Type B pancreatic cell (in vitro differentiated cells): ENCODE measurements around the gene JSRP1. TPM values are rescaled to one million over a fixed set of nuclear protein-coding genes. Genes with fewer than 3 reads are reported as not detected.
"Not testable (repeated sequence)": the region's sequence is repeated elsewhere in the genome, so short reads cannot be mapped to it uniquely, and the experiment has no call there.

Experiments
- DNase-seq: peaks from one replicate; pipeline ENCODE4 v3.0.0; 2021; ENCODE audit warnings: mixed read lengths; ENCODE audit not compliant: unreplicated experiment; ENCODE audit errors: extremely low spot score
- H3K27ac Mint-ChIP-seq: 2 replicates; pipeline ENCODE4 v1.8.0; 2021; ENCODE audit warnings: mild to moderate bottlenecking, mixed read lengths
- H3K27me3 Mint-ChIP-seq: 2 replicates; pipeline ENCODE4 v1.8.0; 2021; ENCODE audit warnings: mixed read lengths
- H3K36me3 Mint-ChIP-seq: 2 replicates; pipeline ENCODE4 v1.8.0; 2021; ENCODE audit warnings: mixed read lengths
- H3K4me1 Mint-ChIP-seq: one replicate; pipeline ENCODE4 v1.8.0; 2021; ENCODE audit warnings: mixed read lengths; ENCODE audit not compliant: unreplicated experiment
- H3K4me3 Mint-ChIP-seq: 2 replicates; pipeline ENCODE4 v1.8.0; 2021; ENCODE audit warnings: mild to moderate bottlenecking, mixed read lengths
- H3K9me3 Mint-ChIP-seq: 2 replicates; pipeline ENCODE4 v1.8.0; 2021; ENCODE audit warnings: mixed read lengths
- CTCF ChIP-seq: fragments of 200-600 bp; sonication (generic); conservative IDR thresholded peaks from 2 replicates; pipeline ENCODE4 v1.5.0; 2021; ENCODE audit warnings: antibody characterized with exemption, mild to moderate bottlenecking
- total RNA-seq: library from RNA; stranded (reverse); gene quantifications from 2 replicates; pipeline ENCODE4 v1.2.1, GENCODE V29; 2021; ENCODE audit warnings: low replicate concordance

The JSRP1 gene
- total RNA-seq, 1 donor from 2014 or later = 0.72 TPM

- H3K9me3 Mint-ChIP-seq = no peaks in the 10 kb centered on the region
- no peaks in the 10 kb centered on the region for H3K36me3 Mint-ChIP-seq
- no peak for TF ChIP-seq CTCF
- DNase-seq = no peak
- peaks cover 44% of the 10 kb centered on the region for H3K27me3 Mint-ChIP-seq
- peak overlapping the region; percentile 28 for H3K27ac Mint-ChIP-seq
- peaks cover 5% of the 10 kb centered on the region for H3K4me1 Mint-ChIP-seq
- H3K4me3 Mint-ChIP-seq = peak overlapping the region; percentile 44
These were observed 26.6 kb upstream of the JSRP1 start for GRCh38 chr19:2282862-2283237.

- Mint-ChIP-seq H3K4me3 (peak within 1 kb of the TSS; percentile 44), H3K36me3 (no peaks in the 10 kb centered on the region), H3K9me3 (no peaks in the 10 kb centered on the region), H3K27ac (peak within 1 kb of the TSS; percentile 28), H3K4me1 (peaks cover 5% of the 10 kb centered on the region), H3K27me3 (peaks cover 38% of the 10 kb centered on the region)
- no peak for TF ChIP-seq CTCF
- no peak for DNase-seq
These were observed 26.0 kb upstream of the JSRP1 start, which contains the start of gene PEAK3 for GRCh38 chr19:2282062-2282861. Gene PEAK3 (minus strand): TSS chr19:2282175. CDS start chr19:2280931, 1,244 bp downstream.

GRCh38 chr19:2281265-2282061 is 25.2 kb upstream of the JSRP1 start:
- not testable (repeated sequence) for DNase-seq, H3K4me1 Mint-ChIP-seq, H3K27ac Mint-ChIP-seq, H3K9me3 Mint-ChIP-seq, H3K36me3 Mint-ChIP-seq, H3K4me3 Mint-ChIP-seq
- peaks cover 34% of the 10 kb centered on the region for H3K27me3 Mint-ChIP-seq

- TF ChIP-seq CTCF = no peak
- H3K27me3 Mint-ChIP-seq = peaks cover 28% of the 10 kb centered on the region
- H3K27ac Mint-ChIP-seq = no peak overlapping the region
- no peak for DNase-seq
- H3K4me3 Mint-ChIP-seq = no peak overlapping the region
- H3K36me3 Mint-ChIP-seq = no peaks in the 10 kb centered on the region
- H3K9me3 Mint-ChIP-seq = no peaks in the 10 kb centered on the region
- peaks cover 5% of the 10 kb centered on the region for H3K4me1 Mint-ChIP-seq
These were observed 24.5 kb upstream of the JSRP1 start for GRCh38 chr19:2280633-2281264.

- TF ChIP-seq CTCF = no peak
- Mint-ChIP-seq H3K27ac (no peak overlapping the region), H3K4me3 (no peak overlapping the region), H3K27me3 (peaks cover 15% of the 10 kb centered on the region), H3K4me1 (peaks cover 17% of the 10 kb centered on the region), H3K36me3 (peaks cover 11% of the 10 kb centered on the region), H3K9me3 (no peaks in the 10 kb centered on the region)
- DNase-seq = no peak
These were observed 22.4 kb upstream of the JSRP1 start for GRCh38 chr19:2278459-2279158.
